Cerebellar cortex (tissue), 1 donor: ENCODE measurements around the gene EDN3.

Experiments
- DNase-seq: peaks from one replicate; pipeline ENCODE4 v3.0.0-alpha.2; 2015; ENCODE audit warnings: low spot score

EDN3 gene, protein sequence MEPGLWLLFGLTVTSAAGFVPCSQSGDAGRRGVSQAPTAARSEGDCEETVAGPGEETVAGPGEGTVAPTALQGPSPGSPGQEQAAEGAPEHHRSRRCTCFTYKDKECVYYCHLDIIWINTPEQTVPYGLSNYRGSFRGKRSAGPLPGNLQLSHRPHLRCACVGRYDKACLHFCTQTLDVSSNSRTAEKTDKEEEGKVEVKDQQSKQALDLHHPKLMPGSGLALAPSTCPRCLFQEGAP

GRCh38 chr20:59300333-59301081 is at the start of gene EDN3:
Gene EDN3, plus strand, starts transcription at chr20:59300611. Its CDS starts 202 bp downstream, at chr20:59300813.
- DNase-seq: no peak

- DNase-seq: no peak
These were observed 47.1 kb upstream of the EDN3 start for GRCh38 chr20:59253325-59253724.

DNA sequence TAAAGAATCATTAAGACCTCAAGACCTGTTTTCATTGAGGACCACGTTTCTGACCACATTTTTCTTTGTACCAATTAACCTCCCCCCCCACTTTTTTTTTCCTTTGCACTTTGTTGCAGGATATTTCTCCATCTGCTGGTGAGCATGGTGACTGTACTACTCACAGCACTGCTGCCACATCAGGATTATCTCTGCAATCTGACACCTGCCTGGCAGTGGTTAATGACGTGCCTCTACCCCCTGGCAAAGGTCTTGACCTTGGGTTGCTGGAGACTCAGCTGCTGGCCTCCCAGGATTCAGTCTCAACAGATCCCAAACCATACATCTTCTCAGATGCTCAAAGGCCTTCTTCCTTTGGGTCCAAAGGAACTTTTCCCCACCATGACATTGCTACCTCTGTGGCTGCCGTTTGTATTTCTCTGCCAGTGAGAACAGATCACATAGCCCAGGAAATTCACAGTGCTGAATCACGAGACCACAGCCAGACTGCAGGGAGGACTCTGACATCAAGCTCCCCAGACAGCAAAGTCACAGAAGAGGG is 46.6 kb upstream of the EDN3 start:
- DNase-seq: no peak

DNA sequence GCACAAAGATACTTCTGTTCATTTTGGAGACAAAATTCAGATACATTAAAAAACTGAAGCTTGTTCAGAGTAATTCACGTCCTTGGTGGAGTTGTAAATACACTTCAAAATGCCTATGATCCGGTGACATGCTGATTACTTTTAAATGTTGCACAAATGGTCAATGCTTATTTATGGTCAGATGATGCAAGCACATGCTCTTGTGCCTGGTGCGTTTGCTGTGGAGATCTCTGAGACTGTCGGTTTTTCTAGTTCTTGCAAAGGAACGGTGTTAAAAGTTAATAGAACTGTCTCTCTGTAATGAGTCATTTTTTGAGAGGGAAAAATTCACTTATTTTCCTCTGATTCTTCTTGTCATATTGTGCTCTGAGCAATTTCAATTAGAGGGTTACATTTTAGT is 45.2 kb upstream of the EDN3 start:
- no peak for DNase-seq

DNA sequence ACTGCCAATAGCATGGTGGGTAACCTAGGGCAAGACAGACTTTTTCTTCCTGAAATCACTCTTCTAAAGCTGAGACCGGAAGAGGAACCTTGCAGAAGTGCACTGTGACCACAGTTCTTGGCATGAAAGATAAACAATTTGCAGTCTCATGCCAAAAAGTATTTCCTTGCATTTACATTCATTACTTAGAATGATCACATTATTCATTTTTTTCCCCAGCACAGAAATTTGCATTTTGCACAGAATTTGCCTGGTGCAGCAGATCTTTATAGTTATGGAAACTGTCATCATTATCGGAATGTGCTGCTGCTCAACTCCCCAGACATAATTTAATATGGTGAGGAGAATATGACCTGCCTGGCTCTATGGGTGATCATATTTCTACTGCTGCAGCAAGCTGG is 42.2 kb upstream of the EDN3 start:
- DNase-seq: no peak

DNA sequence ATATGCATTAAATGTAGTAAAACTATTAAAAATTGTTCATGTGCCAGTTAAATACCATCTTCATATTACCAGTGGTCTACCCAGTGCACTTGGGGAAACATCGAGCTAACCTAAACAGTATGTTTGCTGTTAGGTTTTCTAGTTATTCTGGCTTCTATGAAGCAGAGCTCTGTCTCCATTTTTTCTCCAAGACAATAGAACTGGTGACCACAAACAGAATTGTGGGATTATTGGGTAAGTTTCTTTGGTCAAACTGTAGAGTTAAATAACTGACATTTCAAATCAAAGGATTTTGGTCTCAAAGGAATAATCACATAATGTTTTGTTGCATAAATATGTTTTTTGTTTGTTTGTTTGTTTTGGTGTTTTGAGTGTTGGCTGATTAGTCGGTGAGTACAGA is 40.5 kb upstream of the EDN3 start:
- no peak for DNase-seq

DNA sequence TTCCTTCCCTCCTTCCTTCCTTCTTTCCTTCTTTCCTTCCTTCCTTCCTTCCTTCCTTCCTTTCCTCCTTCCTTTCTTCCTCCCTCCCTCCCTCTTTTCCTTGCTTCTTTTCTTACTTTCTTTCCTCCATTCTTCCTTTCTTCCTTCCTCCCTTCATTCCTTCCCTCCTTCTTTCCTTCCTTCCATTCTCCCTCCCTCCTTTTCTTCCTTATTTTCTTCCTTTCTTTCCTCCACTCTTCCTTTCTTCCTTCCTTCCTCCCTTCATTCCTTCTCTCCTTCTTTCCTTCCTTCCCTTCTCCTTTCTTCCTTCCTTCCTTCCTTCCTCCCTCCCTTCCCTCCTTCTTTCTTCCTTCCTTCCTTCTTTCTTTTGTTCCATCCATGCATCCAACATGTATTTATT is 35.1 kb upstream of the EDN3 start:
- no peak for DNase-seq

DNA sequence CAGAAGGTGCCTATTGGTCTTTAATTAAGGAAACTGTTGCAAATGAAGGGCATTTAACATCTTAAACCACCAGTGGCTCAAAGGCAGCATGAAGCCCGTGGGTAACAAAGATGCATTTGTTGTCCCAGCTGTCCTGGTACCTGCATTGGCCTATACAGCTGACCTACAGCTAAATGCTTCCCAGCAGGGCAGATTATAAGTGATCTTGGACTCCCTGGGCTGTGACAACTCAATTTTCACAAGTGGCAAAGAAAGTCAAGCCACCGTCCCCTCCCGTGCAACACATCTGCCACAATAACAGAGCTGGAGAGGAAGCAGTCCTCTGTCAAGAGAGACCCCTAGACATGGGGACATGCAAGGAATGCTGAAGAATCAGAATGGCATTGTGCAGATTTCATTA is 31.5 kb upstream of the EDN3 start:
- DNase-seq: no peak

- no peak for DNase-seq
These were observed 30.9 kb upstream of the EDN3 start for GRCh38 chr20:59269411-59270025.

- DNase-seq: no peak
These were observed 30.0 kb upstream of the EDN3 start for GRCh38 chr20:59270380-59270779.

DNA sequence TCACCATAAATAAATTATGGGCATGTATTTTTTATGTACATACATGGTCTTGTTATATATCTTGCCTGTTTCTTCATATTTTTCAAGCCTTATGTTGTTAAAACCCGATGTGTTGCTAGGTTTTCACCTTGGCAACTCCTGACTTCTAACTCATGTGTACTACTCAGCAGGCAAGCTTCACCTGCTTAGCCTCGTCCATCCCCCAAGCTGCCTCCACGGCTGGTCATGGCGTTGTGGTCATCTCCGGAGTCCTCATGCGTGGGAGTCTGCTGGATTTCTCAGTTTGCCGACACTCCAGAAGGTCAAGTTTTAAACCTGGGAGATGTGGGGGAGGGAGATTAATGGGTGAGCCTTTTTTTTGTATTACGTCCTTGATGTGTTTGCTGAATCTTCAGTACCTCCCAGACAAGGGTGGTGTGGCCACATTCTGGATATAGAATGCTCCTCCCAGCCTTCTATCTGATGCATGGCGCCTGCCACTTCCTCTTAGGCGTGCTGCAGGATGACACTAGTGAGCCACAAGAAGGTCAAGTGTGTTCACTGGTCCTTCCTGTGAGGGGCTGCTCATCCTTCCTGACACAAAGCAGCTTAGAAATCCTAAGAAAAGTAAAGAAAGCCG is 26.6 kb upstream of the EDN3 start:
- DNase-seq: no peak

DNA sequence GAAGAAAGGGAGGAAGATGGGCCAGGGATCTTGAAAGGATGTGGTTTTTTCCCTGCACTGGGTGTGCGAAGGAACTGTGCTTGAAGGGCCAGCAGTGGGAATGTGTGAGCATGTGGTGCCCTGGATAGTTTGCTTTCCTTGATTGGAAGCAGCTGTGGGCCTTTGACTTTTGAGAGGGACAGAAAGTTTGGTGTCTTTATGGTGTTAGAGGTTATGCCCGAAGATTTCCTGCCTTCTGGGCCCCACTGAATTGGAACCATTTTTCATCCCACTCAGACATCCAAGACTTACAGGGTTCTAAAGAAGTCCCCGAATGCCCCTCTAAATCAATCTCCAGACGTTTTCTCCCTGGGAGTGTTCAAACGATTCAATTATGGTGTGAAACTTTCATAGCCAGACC is 23.5 kb upstream of the EDN3 start:
- DNase-seq: no peak

DNA sequence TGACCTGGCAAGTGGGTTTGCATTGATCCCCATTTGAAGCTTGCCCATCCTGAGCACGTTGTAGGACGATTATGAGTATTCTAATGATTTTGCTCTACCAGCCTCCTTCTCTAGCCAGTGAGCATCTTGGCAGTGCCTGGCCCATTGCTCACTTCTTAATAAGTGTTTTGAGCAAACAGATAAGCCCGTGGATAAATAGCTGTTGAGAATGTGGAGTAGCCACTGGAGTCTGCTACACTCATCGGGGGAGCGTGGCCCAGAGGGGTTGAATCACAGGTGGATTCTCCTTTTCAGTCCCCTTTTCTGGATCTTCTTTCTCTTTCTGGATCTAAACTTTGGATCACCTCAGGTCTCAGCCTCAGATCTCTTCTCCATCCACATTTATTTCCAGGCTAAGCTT is 15.9 kb upstream of the EDN3 start:
- no peak for DNase-seq

GRCh38 chr20:59289994-59290393 is 10.4 kb upstream of the EDN3 start:
- DNase-seq: no peak

DNA sequence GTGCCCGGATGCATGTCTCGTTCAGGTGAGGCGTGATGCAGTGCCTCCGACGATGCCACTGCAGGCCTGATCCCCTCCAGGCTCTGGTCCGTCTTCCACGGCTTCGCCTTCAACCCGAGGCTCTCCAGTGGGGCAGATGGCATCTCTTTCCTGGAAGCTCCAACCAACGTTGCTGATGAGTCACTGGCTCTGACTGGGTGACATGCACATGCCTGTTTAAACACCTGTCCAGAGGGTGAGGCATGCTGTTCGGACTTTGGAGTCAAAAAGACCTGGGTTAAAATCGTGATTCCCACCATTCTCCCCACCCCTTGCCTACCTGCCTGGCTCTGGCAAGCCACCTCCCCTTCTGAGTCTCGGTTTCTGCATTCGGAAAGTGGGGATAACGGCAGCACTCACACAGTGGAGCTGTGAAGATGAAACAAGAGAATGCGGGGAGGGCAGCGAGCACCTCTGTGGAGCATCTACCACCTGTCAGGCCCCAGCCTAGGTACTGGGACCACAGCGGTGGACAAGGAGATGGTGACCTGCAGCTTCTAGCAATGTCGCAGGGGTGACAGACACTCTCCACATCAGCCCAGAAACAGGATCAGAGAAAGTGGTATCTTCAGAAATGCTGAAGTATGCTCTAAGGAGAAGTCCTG is 8.5 kb upstream of the EDN3 start:
- no peak for DNase-seq

DNA sequence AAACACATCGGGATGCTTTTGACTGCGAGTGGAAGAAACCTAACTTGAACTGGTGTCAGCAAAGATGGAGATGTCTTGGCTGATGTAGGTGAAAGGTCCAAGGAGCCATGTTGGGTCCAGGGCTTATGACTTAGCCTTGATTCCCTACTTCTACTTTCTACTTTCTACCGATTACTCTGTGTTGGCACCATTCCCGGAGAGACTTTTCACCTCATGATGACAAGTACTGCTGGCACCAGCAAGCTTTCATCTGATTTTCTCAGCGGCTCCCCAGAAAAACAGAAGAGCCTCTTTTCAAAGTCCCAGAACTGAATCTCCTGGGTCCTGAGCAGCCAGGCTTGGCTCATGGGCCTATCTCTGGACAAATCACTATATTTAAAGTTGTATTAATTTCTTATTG is 4.9 kb upstream of the EDN3 start:
- no peak for DNase-seq

DNA sequence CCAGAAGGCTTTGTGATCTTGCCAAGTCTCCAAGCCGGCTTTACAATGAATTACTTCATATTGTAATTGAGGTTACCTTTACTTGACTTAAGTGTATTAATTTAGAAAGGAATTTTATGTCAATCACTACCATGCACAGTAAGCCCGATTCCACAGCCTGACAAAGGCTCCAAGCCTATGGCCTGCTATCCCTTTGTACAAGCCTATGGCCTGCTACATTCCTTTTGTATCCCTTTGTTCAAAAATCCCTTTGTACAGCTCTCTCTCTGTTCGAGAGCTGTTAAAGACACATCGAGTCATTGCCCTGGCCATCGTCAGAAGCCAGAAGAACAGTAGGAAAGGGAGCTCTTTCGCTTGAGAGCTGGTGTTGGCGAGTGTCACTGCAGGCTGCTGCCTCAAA is 2.7 kb upstream of the EDN3 start:
- DNase-seq: no peak

DNA sequence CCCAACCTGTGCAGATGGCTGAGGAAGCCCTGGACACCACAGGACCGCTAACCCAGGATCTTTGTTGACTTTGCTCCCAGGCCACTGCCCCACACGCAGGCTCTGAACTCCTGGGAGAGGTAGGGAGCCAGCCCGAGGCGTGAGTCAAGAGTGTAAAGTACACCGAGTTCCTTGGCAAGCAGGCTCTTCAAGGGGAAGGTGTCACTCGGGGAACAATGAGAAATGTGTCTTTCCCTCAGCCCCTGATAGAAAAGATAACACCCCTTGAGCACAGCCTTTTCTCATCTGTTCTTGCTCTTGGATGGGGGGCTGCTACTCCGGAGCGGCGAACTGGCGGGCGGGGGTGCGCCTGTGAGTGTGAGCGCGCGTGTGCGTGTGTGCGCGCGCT is 472 bp upstream of the EDN3 start:
- no peak for DNase-seq

DNA sequence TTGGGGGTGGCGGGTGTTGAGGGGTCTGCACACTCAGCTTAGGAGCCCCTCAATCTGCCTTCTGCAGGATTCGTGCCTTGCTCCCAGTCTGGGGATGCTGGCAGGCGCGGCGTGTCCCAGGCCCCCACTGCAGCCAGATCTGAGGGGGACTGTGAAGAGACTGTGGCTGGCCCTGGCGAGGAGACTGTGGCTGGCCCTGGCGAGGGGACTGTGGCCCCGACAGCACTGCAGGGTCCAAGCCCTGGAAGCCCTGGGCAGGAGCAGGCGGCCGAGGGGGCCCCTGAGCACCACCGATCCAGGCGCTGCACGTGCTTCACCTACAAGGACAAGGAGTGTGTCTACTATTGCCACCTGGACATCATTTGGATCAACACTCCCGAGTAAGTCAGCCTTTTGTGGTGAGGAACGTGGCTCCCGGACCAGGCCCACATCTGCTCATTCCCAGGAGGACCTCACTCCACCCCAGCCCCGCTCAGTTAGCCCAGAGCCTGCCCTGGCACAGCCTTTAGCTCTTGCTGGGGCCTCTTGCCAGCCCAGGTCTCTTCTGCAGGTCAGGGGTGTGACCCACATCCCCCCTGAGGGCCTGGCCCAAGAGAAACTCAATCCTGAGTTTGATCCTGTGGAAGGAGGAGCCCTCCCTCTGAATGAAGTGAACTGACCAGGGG is 1.1 kb downstream of the EDN3 start:
- DNase-seq: no peak

DNA sequence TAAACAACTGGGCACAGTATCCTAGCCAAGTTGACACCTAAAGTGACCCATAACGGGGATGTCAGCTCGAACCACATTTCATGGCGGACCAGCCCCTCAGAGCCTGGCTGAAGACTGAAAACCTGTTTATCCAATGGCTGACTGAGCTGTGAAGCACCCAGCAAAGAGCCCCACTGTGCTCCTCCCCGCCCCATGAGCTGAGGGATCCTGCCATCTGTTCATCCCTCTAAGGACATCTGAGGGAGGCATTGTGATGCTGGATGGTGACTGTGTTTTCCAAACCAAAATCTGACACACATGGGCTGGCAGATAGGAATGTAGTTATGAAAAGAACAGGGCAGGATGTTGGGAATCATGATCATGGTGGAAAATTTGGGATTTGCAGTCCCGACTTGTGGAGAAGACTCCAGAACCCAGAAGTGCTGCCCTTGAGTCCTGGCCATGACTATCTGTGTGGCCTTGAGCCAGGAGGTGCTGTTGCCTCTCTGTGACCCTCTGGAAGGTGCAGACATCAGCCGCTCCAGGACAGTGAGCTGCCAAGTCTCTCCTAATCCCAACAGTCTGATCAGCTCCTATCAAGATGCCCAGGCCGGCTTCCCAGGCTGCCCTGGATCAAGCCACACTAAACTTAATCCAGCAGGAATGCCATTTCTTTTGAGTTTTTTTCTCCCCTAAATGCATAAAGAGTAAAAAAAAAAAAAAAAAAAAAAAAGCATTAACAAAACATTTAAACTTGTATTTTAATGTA is 5.7 kb downstream of the EDN3 start:
- DNase-seq: no peak

DNA sequence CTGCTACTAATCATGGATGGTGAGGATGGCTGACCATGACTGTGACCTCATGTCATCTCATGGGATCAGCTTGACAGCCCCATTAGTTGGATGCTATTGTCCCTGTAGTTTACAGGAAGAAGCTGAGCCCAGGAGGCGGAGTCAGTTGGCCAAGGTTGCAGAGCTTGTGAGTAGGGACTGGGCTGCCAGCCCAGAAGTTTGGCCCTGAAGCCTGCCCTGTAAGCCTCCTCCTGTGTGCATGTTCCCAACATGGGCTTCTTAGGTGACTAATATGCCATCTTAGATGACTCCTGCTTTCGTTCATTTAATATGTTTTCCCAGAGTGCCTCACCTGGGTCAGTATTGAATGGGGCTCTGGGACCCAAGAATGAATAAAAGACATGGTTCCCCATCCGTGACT is 6.9 kb downstream of the EDN3 start:
- no peak for DNase-seq
